ENCODE measurements around the gene THEM5.

Gene THEM5

GRCh38 chr1:151839082-151839412 is 14.5 kb downstream of the THEM5 start:
- DNase-seq: no peak

- DNase-seq: no peak
Measured at GRCh38 chr1:151838222-151839081, 15.1 kb downstream of the THEM5 start.

DNA sequence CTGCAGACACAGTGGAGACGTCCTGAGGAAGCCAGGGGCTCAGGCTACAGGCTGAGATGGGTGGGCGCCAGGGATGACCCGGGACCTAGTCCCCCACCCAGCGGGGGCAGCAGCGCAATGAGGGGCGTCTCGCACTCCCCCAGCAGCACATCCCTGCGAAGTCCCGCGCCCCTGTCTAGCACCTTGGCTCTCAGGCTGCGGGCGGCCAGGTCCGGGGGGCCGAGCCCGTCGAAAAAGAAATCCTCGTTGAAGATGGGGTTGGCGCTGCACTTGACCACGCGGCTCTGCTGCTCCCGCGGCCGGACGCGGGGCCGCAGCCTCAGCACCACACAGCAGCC is 15.7 kb downstream of the THEM5 start:
- no peak for DNase-seq

- DNase-seq: no peak
Measured at GRCh38 chr1:151837197-151837596, 16.3 kb downstream of the THEM5 start.

DNA sequence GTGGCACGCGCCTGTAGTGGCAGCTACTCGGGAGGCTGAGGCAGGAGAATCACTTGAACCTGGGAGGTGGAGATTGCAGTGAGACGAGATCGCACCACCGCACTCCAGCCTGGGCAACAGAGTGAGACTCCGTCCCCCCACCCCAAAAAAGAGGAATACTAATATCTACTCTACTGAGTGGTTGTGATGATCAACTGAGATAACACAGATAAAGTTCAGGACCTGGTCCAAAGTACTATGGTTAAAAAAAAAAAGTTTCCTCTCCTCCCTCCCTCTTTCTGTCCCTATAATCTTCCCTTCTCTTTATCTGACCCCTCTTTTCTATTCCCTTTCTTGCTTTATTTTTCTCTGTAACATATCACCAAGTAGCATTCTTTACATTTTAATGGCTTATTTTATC is 17.9 kb downstream of the THEM5 start:
- DNase-seq: no peak

GRCh38 chr1:151834239-151834638 is 19.3 kb downstream of the THEM5 start:
- no peak for DNase-seq

DNA sequence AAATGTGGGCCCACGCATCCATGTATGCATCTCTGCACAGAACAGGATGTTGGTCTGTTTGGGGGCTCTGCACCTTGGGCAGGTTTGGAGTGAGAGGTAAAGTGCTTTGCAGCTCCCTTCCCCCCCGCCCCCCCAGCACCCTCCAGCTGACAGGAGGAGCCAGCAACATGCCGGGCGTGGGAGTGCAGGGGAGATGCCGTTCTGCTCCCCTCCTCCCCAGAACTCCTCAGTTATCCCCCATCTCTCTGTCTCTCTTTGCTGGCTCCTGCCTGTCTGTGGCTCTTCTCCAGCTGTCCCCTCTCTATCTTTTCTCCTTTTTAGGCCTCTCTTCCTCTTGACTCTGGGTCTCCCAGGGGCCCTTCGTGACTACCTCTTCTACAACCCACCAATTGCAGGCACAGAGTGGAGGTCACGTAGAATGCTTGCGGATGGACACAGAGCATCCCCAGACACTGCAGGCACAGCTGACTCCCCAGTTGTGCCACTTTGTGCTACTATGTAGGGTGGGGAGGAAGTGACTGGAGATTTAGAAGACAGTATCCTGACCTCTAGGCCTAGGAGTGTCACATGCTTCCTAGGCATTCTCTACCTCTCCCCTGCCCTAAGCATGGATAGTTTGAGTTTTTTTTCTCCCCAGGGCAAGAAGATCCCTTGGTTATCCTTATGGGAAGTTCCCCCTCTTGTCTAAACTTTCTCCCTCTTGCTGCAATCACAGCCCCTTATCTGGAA is 20.2 kb downstream of the THEM5 start:
- no peak for DNase-seq

- DNase-seq: no peak
Measured at GRCh38 chr1:151832318-151832980, 21.1 kb downstream of the THEM5 start.

- DNase-seq: no peak
Measured at GRCh38 chr1:151831605-151832004, 21.9 kb downstream of the THEM5 start, which contains the start of gene RORC. Gene RORC (minus strand): TSS chr1:151831802. CDS start chr1:151831764, 38 bp downstream.

DNA sequence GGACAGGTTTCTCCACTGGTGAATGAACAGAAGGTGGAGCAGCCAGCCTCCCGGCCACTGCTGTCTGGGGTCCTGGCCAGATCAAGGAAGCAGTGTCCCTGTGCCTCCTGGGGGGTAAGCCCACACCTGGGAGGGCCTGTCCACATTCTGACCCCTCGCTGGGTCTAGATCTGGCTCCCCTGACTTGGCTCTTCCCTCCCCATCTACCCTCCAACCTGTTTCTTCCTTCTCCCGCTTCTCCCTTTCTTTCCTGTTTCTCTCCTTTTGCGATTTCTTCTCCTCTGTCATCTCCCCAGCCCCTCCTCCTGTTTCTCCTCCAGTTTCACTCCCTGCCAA is 22.3 kb downstream of the THEM5 start:
- no peak for DNase-seq

GRCh38 chr1:151830055-151830454 is 23.5 kb downstream of the THEM5 start:
- no peak for DNase-seq

DNA sequence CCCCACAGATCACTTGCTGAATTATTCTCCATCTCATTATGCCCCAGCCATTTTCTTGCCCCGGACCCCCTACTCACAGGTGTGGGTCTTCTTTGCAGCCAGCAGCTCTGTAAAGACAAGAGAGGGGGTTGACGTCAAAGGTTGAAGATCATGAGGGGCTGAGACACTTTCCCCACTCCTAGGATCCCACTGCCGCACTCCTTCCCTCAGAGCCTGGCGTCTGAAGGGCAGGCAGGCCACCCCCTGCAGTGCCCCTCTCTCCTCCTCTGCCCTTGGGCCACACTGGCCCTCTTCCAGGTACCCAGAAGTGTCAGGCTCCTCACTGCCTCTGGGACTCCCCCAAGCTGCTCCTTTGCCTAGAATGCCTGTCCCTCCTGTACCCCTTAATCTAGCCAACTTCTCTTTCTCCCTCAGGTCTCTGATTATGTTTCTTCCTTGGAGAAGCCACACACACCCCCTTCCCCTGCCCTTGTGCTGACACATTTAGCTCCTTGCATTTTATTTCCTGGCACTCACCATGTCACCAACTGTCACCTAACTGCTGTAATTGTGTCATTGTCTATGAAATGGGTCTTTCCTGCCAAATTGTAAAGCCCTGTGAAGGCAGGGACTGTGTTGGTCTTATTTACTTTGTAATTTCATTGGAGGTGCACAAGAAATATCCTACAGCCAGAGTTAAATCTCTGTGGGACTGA is 24.0 kb downstream of the THEM5 start:
- DNase-seq: no peak

DNA sequence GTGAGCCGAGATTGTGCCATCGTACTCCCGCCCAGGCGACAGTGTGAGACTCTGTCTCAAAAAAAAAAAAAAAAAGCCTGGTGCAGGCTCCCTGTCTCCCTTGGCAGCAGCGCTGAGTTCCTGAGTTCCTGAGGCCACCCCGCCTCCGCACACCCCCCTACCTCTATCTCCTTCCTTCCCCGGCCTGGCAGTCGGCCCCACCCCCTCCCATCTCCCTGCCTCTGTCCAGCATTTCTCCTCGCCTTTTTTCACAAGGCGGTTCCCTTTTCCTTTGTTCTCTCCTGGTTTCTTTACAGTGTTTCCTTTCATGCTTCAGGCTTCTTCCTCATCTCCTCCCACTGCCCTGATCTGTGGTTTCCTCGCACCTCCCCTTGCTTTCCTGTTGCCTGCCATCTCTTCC is 24.6 kb downstream of the THEM5 start:
- DNase-seq: peak; percentile 8

DNA sequence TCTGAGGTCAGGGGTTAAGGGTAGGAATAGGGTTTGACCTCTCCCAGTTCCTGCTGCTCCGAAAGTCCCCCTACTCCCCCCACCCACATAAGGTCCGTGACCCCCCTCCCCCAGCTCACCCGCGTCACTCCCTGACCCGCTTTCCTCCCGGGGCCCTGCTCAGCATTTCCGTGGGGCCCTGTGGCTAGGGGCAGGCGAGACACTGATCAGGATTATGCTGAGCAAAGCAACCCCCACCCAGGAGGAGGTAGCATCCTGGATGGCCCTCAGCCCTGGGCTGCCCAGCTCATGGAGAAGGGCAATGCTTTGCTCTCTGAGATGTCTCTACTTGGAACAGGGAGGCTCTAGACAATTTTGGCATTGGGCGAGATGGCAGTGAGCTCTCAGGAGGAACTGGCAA is 25.7 kb downstream of the THEM5 start:
- no peak for DNase-seq

DNA sequence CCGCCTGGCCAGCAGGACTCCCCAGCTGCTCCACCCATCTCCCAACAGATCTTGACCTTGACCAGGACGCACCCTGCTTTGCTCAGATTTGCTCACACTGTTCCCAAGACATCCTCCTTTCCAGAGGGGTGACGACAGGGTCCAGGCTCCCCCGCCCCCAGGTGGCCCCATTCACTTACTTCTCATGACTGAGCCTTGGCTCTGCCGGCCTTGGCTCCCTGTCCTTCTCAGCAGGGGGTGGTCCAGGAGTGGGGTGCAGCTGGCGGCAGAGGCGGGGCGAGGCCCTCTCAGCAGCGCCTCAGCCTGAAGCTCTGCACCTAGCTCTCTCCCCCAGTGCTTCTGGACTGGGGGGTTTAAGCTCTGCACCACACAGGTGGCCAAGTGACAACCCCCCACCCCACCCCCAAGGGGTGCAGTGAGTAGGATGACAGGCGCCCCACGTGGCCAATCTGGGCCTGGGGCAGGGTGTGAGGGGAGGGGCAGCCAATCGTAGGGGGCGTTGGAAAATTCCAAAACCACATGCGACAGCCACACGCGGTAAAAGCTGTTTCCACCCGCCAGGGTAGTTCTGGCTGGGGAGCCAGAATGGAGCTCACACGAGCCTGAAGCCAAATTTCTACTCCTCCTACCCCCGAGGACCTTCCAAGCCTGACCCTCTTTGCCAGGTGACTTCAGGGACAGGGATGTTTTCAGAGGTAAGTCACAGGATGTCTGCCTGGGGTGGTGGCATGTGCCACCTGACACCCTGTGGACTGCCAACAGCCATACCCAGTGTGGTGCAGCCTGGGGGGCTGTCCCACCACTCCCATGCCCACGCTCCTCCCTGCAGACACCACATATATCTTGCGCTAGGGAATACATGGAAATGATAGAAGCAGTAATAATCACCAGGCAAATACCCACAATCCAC is 27.5 kb downstream of the THEM5 start:
- no peak for DNase-seq

DNA sequence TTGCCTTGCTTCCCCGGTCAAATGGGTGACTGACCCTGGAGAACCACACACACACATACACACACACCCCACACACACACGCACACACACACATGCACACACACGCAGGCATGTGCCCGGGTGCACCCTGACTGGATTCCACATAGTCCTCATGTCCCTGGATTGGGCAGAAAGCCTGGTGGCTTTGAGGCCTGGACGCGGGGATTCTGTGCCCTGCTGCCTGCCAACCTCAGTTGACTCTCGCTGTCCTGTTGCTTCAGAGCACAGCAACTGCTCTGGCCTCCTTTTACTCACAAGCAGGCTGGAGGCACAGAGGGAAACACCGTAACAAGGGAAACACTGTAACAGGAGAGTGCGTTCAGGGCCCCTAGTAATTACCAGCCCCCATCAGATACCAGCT is 28.3 kb downstream of the THEM5 start:
- no peak for DNase-seq

DNA sequence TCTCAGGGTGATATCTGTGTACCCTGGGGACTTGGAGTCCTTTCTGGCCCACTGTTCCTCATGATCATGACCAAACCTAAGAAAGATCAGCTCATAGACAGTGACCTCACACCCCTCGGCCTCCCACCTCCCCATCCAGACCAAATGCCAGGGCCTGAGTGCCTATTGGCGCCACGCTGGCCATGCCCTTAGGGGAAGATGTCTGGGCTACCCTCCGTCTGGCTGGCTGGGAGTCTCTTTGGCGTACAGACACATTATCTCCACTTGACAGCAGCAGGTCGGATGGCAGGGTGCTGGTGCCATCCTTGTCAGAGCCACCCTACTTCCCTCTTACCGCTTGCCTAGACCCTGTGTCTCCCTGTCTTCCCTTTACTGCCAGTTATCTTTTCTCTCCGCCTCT is 30.3 kb downstream of the THEM5 start:
- DNase-seq: no peak

DNA sequence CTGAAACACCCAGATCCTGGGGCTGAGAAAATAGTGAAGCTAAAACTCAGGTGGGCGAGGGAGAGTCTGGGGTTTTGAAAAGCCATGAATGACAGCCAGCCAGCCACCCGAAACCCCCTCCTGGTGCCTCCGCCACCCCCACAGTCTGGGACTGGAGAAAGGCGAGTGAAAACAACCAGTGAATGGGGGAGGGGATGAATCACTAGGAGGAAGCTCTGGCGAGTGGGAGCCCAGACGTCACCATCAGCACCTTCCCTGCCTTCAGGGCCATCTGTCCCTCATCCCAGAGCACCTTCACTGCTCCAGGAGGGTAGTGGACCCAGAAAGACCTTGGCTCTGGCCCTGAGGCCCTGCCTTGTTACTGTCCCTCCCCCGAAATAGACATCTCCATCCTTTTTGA is 31.1 kb downstream of the THEM5 start:
- DNase-seq: no peak

GRCh38 chr1:151820940-151821339 is 32.6 kb downstream of the THEM5 start:
- no peak for DNase-seq

DNA sequence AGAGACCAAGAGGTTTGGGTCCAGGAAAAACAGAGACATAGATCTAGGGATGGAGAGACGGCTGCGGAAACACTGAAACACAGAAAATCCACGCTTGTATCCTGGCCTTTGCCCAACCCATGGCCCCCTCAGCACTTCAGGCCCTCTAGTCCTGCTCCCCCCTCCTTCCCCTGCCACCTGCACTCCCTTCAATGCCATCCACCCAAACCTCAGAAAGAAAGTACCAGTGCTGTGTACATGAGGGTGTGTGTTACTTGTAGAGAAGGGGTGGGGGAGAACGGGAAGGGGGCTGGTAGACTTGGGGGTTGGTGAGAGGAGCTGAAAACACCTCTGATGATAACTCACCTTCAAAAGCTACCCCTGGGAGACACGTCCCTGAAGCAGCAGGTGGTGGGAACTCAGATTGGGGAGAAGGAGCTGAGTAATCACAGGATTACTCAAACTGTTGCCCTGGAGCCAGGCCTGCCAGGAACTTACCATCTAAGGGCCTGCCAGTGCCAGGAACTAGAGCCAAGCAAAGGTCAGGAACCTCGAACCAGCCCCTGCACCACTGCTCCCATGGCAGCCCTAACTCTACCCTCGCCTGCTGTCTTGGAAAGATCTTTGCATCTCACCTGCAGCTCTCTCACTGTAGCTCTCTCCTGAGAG is 33.4 kb downstream of the THEM5 start:
- DNase-seq: no peak

DNA sequence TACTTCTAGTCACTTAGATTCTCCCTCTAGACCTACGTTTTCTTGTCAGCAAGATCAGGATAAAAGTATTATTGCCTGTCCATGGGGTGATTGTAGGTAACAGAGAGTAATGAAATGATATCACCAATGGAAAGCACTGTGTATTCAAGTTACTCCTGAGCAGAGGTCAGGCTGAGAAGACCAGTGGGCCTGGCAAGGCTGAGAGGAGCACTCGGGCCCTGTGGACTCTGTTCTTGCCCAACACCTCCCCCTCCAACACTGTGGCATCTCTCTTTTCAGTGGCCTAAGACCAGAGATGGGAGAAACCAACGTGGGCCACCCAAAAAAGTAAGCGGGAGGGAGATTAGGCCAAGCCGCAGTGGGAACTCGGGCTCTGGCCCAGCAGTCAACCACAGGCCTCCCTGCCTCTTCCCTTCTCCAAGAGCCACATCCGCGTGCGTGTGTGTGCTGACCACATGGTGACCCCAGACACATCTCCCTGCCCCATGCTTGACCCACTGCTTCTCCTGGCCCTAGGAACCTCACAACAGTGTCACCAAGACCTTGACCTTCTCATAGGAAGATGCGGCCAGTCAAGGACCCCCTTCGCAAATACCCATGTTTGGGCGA is 34.2 kb downstream of the THEM5 start:
- no peak for DNase-seq

All from fibroblast of skin of abdomen (primary cell).